Occipital lobe (tissue), 2 donors: Measurements from ENCODE around the gene KLHDC3. TPM values are rescaled to one million over a fixed set of nuclear protein-coding genes. Genes with fewer than 3 reads are reported as not detected.
A peak's percentile ranks its signal among the peaks of the same experiment; 100 is the strongest.

Experiments used
- DNase-seq: peaks from one replicate; lab custom pipeline; 2025; lab: John Stamatoyannopoulos, UW
- total RNA-seq: library from RNA; depleted of rRNA; stranded (reverse); fragments of >200 nt; gene quantifications from one replicate; pipeline ENCODE4 v1.2.3, GENCODE V29; 2014

Gene KLHDC3
- total RNA-seq, 1 donor from 2014 or later = 145 TPM

DNA sequence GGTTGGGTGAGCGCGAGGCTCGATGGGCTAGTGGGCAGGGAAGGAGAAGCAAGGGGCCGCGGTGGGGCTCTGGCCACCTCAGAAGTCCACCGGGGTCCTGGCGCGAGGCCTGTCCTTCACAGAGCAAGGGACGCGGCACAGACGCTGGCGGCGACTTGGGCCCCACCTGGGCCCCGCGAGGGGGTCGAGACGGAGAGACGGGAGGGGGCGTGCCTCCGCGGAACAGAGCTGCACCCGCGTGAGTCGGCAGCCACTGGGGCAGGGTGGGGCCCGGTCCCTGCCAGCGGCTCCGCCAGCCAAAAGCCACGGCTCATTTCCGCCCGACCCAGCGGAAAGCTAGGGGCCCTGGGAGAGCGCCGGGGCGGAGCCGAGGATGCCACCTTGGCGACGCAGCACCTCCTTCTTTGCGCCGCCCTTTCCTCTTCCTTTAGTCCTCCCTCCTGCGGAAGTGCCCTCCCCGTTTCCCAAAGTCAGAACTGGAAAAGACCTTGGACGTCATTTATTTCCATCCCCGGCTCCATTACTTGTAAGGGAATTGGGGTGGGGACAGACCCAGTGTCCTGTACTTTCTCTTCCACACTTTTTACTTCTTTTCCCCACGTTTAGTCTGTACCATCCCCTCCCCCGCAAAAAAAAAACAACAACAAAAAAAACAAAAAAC is 39.6 kb downstream of the KLHDC3 start, which contains the start of gene CUL7:
CUL7 (minus strand) TSS at position 307 of the 661 bp plus-strand sequence. CDS start 1,063 bp downstream, outside the sequence.
- peak; percentile 76 for DNase-seq

DNA sequence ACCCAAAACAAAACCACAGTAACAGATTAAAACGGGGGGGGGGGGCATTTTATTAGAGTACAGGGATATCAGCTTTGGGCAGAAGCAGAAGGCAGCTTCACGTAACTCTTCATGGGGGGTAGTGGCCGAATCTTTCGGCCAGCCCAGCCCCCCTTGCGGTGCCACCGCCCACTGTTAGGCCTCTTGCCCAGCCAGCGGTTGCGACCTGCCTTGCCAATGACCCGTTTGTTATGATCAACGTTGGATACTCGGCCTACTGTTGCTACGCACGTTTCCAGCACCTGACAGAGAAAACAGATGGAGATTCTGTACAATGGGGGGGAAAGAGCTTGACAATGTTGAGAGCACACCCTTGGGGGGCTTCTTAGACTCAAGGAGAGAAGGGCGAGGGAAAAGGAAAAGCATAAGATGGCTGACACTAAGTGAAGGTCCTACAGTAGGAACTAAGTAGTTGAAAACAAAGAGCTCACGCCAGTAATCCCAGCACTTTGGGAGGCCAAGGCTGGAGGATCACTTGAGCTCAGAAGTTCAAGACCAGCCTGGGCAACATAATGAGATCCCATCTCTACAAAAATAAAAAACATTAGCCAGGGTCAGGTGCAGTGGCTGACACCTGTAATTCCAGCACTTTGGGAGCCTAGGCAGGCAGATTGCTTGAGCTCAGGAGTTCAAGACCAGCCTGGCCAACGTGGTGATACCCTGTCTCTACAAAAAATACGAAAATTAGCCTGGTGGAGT is 40.3 kb downstream of the KLHDC3 start:
- DNase-seq = no peak

GRCh38 chr6:43055966-43056365 is 41.9 kb downstream of the KLHDC3 start:
- DNase-seq = no peak

DNA sequence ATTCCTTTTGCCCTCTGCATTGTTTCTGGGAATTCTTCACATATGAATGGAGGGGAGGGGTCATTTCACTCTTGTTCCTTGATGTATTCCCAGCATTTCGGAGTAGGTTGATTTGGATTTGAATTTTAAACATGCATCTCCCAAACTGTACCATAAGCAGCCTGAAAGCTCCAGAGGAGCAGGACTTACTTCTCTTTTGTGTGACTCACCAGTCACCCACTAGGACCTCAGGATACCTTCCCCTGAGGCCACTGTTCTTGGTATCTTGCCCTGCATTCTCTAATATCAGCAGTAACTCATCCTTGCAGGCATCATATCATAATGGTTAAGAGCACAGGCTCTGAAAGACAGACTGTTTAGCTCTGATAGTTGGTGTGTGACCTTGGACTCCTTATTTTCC is 44.5 kb downstream of the KLHDC3 start:
- DNase-seq = no peak

- DNase-seq = peak; percentile 99
Measured at GRCh38 chr6:43059168-43060033, 45.4 kb downstream of the KLHDC3 start, which contains the start of the genes KLC4 and MRPL2. KLC4 (plus strand) TSS chr6:43059631; CDS start chr6:43061336, 1,705 bp downstream. MRPL2 (minus strand) TSS chr6:43059434; CDS start chr6:43059381, 53 bp downstream.

DNA sequence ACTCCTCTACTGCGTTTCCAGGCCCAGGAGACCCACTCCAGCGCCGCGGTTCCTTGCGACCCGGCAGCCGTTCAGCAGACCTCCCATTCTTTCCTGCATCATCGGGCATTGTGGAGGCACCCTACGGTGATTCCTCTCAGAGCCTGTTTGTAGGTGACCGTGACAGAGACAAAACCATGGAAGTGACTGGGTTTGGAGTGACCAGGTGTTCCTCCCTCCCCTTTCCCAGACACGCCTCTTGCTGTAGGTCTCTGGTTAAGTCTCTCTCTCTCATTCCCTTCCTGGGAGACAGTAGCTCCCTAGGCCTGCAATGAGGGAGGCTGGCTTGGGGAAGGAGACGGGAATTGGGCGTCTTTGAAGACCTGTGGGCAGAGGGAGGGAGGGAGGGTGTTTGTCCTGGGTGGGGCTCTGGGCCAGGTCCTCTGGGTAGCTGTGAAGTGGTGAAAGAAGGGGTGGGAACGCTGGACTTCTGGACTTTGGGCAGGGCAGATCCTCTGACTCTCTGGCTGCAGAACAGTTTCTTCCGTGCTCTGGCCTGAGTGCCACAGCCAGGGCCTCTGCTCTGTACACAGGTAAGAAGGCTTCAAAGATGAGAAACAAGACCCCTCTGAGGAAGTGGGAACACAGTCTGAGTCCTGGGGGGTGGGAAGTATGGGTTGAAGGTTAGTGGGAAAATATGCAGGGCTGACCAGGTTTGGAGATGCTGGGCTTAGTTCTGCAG is 46.1 kb downstream of the KLHDC3 start:
- no peak for DNase-seq

- no peak for DNase-seq
Measured at GRCh38 chr6:43060755-43061633, 46.9 kb downstream of the KLHDC3 start.

DNA sequence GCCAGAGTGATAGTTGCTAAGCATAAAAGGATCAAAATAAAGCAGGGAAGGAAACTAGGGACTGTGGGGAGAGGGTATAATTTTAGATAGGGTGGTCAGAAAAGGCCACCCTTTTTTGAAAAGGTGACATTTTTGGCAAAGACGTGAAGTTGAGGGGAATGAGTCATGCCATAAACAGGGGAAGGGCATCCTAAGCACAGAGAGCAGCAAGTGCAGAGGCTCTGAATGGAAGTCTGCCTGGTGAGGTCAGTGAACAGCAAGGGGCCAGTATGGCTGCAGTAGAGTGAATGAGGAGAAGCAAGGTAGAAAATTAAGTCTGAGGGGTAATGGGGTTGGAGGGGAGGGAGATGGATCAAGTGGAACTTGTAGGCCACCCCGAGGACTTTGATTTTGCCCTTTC is 47.8 kb downstream of the KLHDC3 start:
- no peak for DNase-seq

GRCh38 chr6:43062818-43063217 is 48.8 kb downstream of the KLHDC3 start:
- DNase-seq = no peak

GRCh38 chr6:43070028-43070632 is 56.1 kb downstream of the KLHDC3 start:
- no peak for DNase-seq

Other genes starting within 250 kb of the KLHDC3 start
- gene BICRAL, start 232.2 kb upstream of the KLHDC3 start, total RNA-seq = 28.2 TPM
- gene RPL7L1, start 134.6 kb upstream of the KLHDC3 start, total RNA-seq = 156 TPM
- gene PTCRA, start 98.2 kb upstream of the KLHDC3 start, total RNA-seq = not detected
- gene CNPY3, start 84.8 kb upstream of the KLHDC3 start, total RNA-seq = 24.6 TPM
- gene GNMT, start 53.5 kb upstream of the KLHDC3 start, total RNA-seq = not detected
- 24.0 TPM for gene PEX6, start 35.1 kb upstream of the KLHDC3 start, total RNA-seq
- gene PPP2R5D, start 29.7 kb upstream of the KLHDC3 start, total RNA-seq = 33.2 TPM
- 27.8 TPM for gene MEA1, start 303 bp upstream of the KLHDC3 start, total RNA-seq
- gene RRP36, start 7.4 kb downstream of the KLHDC3 start, total RNA-seq = 52.3 TPM
- gene CUL7, start 39.6 kb downstream of the KLHDC3 start, total RNA-seq = 12.8 TPM
- gene MRPL2, start 45.2 kb downstream of the KLHDC3 start, total RNA-seq = 8.9 TPM
- 20.7 TPM for gene KLC4, start 45.4 kb downstream of the KLHDC3 start, total RNA-seq
- gene PTK7, start 62.1 kb downstream of the KLHDC3 start, total RNA-seq = 26.0 TPM
- 11.9 TPM for gene SRF, start 157.0 kb downstream of the KLHDC3 start, total RNA-seq
- gene CUL9, start 167.9 kb downstream of the KLHDC3 start, total RNA-seq = 23.9 TPM
- 16.1 TPM for gene DNPH1, start 215.2 kb downstream of the KLHDC3 start, total RNA-seq
- 13.1 TPM for gene TTBK1, start 229.2 kb downstream of the KLHDC3 start, total RNA-seq